GM21576 (cell line): ENCODE measurements around the gene TH.
"Not testable (repeated sequence)": the region's sequence is repeated elsewhere in the genome, so short reads cannot be mapped to it uniquely, and the experiment has no call there.

Source experiments
- ATAC-seq: cut with Tn5 transposase; IDR thresholded peaks from one replicate; pipeline ENCODE4 v1.9.1; 2021; ENCODE audit warnings: mild to moderate bottlenecking, moderate library complexity; ENCODE audit not compliant: unreplicated experiment

The TH gene

GRCh38 chr11:2196970-2197770, 25.6 kb upstream of the TH start:
- ATAC-seq: no peak

GRCh38 chr11:2195756-2196088, 24.1 kb upstream of the TH start:
- ATAC-seq: no peak

- no peak for ATAC-seq
Observed at GRCh38 chr11:2194877-2195755, 23.5 kb upstream of the TH start.

- ATAC-seq: not testable (repeated sequence)
Observed at GRCh38 chr11:2193888-2194595, 22.4 kb upstream of the TH start.

- ATAC-seq: no peak
Observed at GRCh38 chr11:2193099-2193887, 21.7 kb upstream of the TH start.

GRCh38 chr11:2192435-2192834, 20.8 kb upstream of the TH start:
- no peak for ATAC-seq

GRCh38 chr11:2191883-2192282, 20.3 kb upstream of the TH start:
- no peak for ATAC-seq

- no peak for ATAC-seq
Observed at GRCh38 chr11:2190657-2191471, 19.2 kb upstream of the TH start.

- no peak for ATAC-seq
Observed at GRCh38 chr11:2189938-2190656, 18.5 kb upstream of the TH start.

GRCh38 chr11:2188745-2189144, 17.1 kb upstream of the TH start:
- ATAC-seq: no peak

- no peak for ATAC-seq
Observed at GRCh38 chr11:2187280-2187707, 15.7 kb upstream of the TH start.

- no peak for ATAC-seq
Observed at GRCh38 chr11:2186669-2187279, 15.2 kb upstream of the TH start.

- ATAC-seq: no peak
Observed at GRCh38 chr11:2185324-2186085, 13.9 kb upstream of the TH start.

- ATAC-seq: no peak
Observed at GRCh38 chr11:2182692-2183474, 11.3 kb upstream of the TH start.

GRCh38 chr11:2182075-2182474, 10.5 kb upstream of the TH start:
- no peak for ATAC-seq

GRCh38 chr11:2180789-2181370, 9.3 kb upstream of the TH start:
- no peak for ATAC-seq

GRCh38 chr11:2180347-2180746, 8.7 kb upstream of the TH start:
- no peak for ATAC-seq
